Measurements from ENCODE around the gene FBXO44. TPM values are rescaled to one million over a fixed set of nuclear protein-coding genes. Genes with fewer than 3 reads are reported as not detected.

Gene FBXO44
- total RNA-seq, 1 experiment from 2014 or later, result 60.9 TPM

Other genes starting within 250 kb of the FBXO44 start
- 2.3 TPM for gene DISP3, start 175.7 kb upstream of the FBXO44 start, total RNA-seq (2021; ENCODE audit: unreplicated experiment)
- 81.1 TPM for gene FBXO2, start 448 bp upstream of the FBXO44 start, total RNA-seq (2021; ENCODE audit: unreplicated experiment)
- gene FBXO6, start 9.3 kb downstream of the FBXO44 start, total RNA-seq (2021; ENCODE audit: unreplicated experiment), result 22.8 TPM
- 93.8 TPM for gene MAD2L2, start 26.3 kb downstream of the FBXO44 start, total RNA-seq (2021; ENCODE audit: unreplicated experiment)
- gene DRAXIN, start 36.8 kb downstream of the FBXO44 start, total RNA-seq (2021; ENCODE audit: unreplicated experiment), result 0.47 TPM
- 49.0 TPM for gene AGTRAP, start 81.3 kb downstream of the FBXO44 start, total RNA-seq (2021; ENCODE audit: unreplicated experiment)
- gene C1orf167, start 107.3 kb downstream of the FBXO44 start, total RNA-seq (2021; ENCODE audit: unreplicated experiment), result 0.12 TPM
- 20.9 TPM for gene MTHFR, start 151.1 kb downstream of the FBXO44 start, total RNA-seq (2021; ENCODE audit: unreplicated experiment)
- gene CLCN6, start 151.3 kb downstream of the FBXO44 start, total RNA-seq (2021; ENCODE audit: unreplicated experiment), result 13.7 TPM
- not detected for gene NPPA, start 192.9 kb downstream of the FBXO44 start, total RNA-seq (2021; ENCODE audit: unreplicated experiment)
- not detected for gene NPPB, start 204.1 kb downstream of the FBXO44 start, total RNA-seq (2021; ENCODE audit: unreplicated experiment)